ENCODE data around the gene GAS2L3. TPM values are rescaled to one million over a fixed set of nuclear protein-coding genes. Genes with fewer than 3 reads are reported as not detected.

The GAS2L3 gene
- total RNA-seq, 2 experiments from 2014 or later, result 2.7 to 3.5 TPM

- H3K27ac Mint-ChIP-seq, result no peak overlapping the region
- DNase-seq (peak; percentile 42), ATAC-seq (peak; percentile 55)
- H3K36me3 Mint-ChIP-seq (ENCODE audit: low read depth), result no peaks in the 10 kb centered on the region
- H3K27me3 Mint-ChIP-seq (ENCODE audit: low read depth), result no peaks in the 10 kb centered on the region
- H3K9me3 Mint-ChIP-seq (ENCODE audit: insufficient read depth), result no peaks in the 10 kb centered on the region
- no peak overlapping the region for H3K4me3 Mint-ChIP-seq
- ChIA-PET CTCF (interaction anchor here (1.1 to 1.8 kb wide), 5 partner anchors 9 to 1168 kb away, joined by 3 to 10 read pairs (median 3); no protein-coding TSS in a partner anchor), POLR2A (no interaction called here)
- no peaks in the 10 kb centered on the region for H3K4me1 Mint-ChIP-seq (ENCODE audit: low read depth)
These were observed 98.7 kb downstream of the GAS2L3 start for GRCh38 chr12:100672075-100672592.

- ChIA-PET POLR2A (no interaction called here), CTCF (no interaction called here)
- Mint-ChIP-seq H3K27ac (no peak overlapping the region), H3K9me3 (ENCODE audit: insufficient read depth) (no peaks in the 10 kb centered on the region), H3K4me1 (ENCODE audit: low read depth) (no peaks in the 10 kb centered on the region), H3K4me3 (no peak overlapping the region), H3K27me3 (ENCODE audit: low read depth) (no peaks in the 10 kb centered on the region), H3K36me3 (ENCODE audit: low read depth) (no peaks in the 10 kb centered on the region)
- ATAC-seq, result no peak
- DNase-seq, result no peak
These were observed 100.8 kb downstream of the GAS2L3 start for GRCh38 chr12:100674036-100674888.

Other genes with a start within 250 kb of the GAS2L3 start
- not detected for gene SLC17A8, start 216.6 kb upstream of the GAS2L3 start, total RNA-seq
- not detected for gene NR1H4, start 99.8 kb upstream of the GAS2L3 start, total RNA-seq
- gene ANO4, start 221.1 kb downstream of the GAS2L3 start, total RNA-seq, result not detected

Measured in activated CD8-positive, alpha-beta T cell treated with anti-CD3 and anti-CD28 coated beads, Interleukin-2, amount 10 ng/mL, durations not matched to agents 7 days and 5 days (primary cell).